GM12873 (cell line): ENCODE results near the gene TNFRSF18.

ENCODE experiments used
- CTCF ChIP-seq: IDR thresholded peaks from 2 replicates; pipeline ENCODE4 v1.5.1; 2012; ENCODE audit warnings: low read depth, mild to moderate bottlenecking, moderate library complexity, low read length, control low read depth; ENCODE audit not compliant: insufficient read depth; ENCODE audit errors: missing control alignments

TNFRSF18 gene

GRCh38 chr1:1206376-1206965 lies at the start of gene TNFRSF18:
TNFRSF18 (minus strand) TSS chr1:1206592; CDS start chr1:1206571, 21 bp downstream.
- TF ChIP-seq CTCF: no peak

- no peak for TF ChIP-seq CTCF
Measured at GRCh38 chr1:1255611-1256010, 49.2 kb upstream of the TNFRSF18 start.

- no peak for TF ChIP-seq CTCF
Measured at GRCh38 chr1:1255078-1255477, 48.7 kb upstream of the TNFRSF18 start.

DNA sequence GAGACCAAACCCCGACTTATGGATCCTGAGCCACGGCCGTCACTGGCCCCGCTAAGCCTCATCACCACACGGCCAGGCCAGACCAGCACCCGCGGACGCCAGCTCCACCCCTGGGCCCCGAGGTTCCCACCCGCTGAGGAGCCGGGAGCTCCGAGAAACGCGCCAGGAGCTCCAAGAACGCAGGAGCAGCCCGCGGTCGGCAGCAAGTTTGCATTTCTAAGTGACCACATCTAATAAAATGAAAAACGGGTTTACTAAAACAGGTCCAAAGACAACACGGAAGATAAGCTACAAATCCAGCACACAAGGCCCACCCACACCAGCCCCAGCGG lies 48.2 kb upstream of the TNFRSF18 start:
- TF ChIP-seq CTCF: no peak

GRCh38 chr1:1253972-1254666 lies 47.7 kb upstream of the TNFRSF18 start:
- TF ChIP-seq CTCF: no peak

DNA sequence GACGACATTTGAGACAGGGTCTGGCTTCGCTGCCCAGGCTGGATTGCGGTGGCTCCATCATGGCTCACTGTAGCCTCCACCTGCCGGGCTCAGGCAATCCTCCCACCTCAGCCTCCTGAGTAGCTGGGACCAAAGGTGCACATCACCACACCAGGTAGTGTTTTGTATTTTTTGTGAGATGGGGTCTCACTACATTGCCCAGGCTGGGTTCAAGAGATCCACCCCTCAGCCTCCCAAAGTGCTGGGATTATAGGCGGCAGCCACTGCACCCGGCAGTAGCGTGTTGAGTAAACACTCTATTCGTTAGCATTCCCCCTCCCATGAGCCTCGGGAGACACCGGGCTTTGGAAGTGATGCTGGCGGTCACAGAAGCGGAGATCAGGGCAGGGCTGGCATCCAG lies 46.9 kb upstream of the TNFRSF18 start:
- TF ChIP-seq CTCF: no peak

GRCh38 chr1:1250786-1251284 lies 44.4 kb upstream of the TNFRSF18 start:
- no peak for TF ChIP-seq CTCF
